Right ventricle myocardium superior (tissue), 1 donor: ENCODE measurements around the gene UCP3. TPM values are rescaled to one million over a fixed set of nuclear protein-coding genes. Genes with fewer than 3 reads are reported as not detected.

Source experiments
- ATAC-seq: fragments of 200-7000 bp; cut with Tn5 transposase; one replicate; pipeline ENCODE4 v1.9.1; 2020; ENCODE audit warnings: mild to moderate bottlenecking; ENCODE audit not compliant: poor library complexity
- DNase-seq: peaks from one replicate; pipeline ENCODE4 v3.0.0-alpha.2; 2020
- intact Hi-C: fragments of 100-400 bp; cut with DNase I; formaldehyde crosslinking; loops from one replicate; pipeline ENCODE4 v1.11.2; 2022
- total RNA-seq: library from RNA; stranded (reverse); fragmentation: NEBNext Ultra II Directional; extraction: Animal tissue kit (Norgen Biotek cat#: 25700); gene quantifications from one replicate; pipeline ENCODE4 v1.2.1, GENCODE V29; 2021
- donor health status: DM: no; HTN: yes; CAD: no; lungs with severe emphysema.

UCP3 gene
- total RNA-seq, 1 donor from 2014 or later, result 17.2 TPM

GRCh38 chr11:73969991-73970800 is 38.7 kb downstream of the UCP3 start:
- DNase-seq, result no peak
- ATAC-seq, result no peak
- intact Hi-C loops, result loop anchor here (10.0 kb wide), 3 partner anchors 55 to 475 kb away; no protein-coding TSS in a partner anchor

DNA sequence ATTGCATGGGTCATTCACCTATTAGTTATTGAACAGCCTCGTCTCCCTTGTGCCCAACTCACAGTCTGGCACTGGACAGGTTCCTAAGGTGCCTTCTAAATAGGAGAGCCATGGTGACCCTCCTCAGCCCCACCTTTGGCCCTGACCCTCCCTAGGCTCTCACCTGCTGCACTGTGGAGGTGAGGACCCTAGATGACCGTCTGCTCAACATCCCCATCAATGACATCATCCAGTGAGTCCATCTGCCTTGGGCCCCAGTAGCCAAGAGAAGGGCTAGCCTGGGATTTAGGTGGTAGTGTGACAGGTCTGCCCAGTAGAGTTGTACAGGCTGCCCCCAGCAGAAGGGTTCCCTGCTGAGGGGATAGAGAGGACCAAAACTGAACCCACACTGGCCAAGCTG is 39.8 kb downstream of the UCP3 start:
- intact Hi-C loops, result loop anchor here (10.0 kb wide), 3 partner anchors 56 to 476 kb away; no protein-coding TSS in a partner anchor
- no peak for ATAC-seq
- no peak for DNase-seq

GRCh38 chr11:73968356-73968966 is 40.4 kb downstream of the UCP3 start:
- ATAC-seq, result no peak
- intact Hi-C loops, result loop anchor here (10.0 kb wide), 3 partner anchors 56 to 476 kb away; no protein-coding TSS in a partner anchor
- DNase-seq, result peak; percentile 30

DNA sequence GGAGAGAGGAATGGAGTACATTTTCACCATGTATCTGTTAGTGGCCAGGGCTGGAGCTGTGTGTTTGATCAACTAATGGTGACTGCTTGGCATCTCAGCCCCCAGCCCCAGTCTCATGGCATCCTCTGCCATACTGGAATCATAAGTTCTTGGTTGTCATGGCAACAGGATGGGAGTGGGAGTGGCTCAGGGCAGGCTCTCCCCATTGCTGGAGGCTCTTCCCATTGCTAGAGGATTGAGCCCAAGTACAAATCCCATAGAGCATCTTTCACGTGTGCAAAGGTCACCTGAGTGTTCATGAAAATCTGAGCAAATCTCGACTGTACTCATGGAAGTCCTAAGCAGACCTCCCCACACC is 43.1 kb downstream of the UCP3 start:
- ATAC-seq (no peak), DNase-seq (no peak)
- intact Hi-C loops, result loop anchor here (10.0 kb wide), 3 partner anchors 59 to 479 kb away; no protein-coding TSS in a partner anchor

DNA sequence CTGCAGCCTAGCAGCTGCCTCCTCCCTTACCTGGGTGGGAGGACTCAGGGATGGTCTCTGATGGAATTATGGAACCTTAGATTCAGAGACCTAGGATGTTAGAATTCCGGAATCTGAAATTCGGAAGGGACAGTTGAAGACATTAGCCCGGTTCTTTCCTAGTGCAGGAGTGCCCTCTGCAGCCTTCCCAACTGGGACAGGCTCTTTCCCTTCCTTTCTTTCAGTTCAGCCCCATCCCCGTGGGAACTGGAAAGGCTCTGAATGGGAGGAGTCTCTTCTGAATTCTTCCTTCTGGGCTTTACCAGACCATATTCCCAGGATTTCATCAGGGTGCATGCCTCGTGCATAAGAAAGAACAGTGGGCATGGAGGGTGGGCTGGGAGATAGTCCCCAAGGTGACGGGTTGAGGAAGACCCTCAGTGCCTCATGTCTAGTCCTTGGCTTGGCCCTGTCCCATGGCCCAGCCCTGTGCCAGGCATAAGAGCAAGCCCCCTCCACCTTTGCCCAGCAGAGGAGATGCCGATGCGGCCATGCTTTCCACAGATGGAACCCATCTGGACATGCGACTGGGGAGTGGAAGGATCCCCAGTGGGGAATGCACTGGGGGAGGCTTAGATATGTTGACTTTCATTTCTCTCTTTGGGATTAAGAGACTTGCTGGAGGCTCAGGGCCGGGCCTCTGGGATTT is 43.7 kb downstream of the UCP3 start:
- peak; percentile 22 for ATAC-seq
- intact Hi-C loops, result loop anchor here (10.0 kb wide), 3 partner anchors 60 to 480 kb away; no protein-coding TSS in a partner anchor
- peak; percentile 29 for DNase-seq

GRCh38 chr11:73963861-73964260 is 45.0 kb downstream of the UCP3 start:
- intact Hi-C loops, result loop anchor here (10.0 kb wide), 3 partner anchors 61 to 481 kb away; no protein-coding TSS in a partner anchor
- ATAC-seq, result peak; percentile 7
- DNase-seq, result peak; percentile 4

GRCh38 chr11:73962101-73962705 is 46.7 kb downstream of the UCP3 start:
- ATAC-seq, result no peak
- no peak for DNase-seq
- intact Hi-C loops, result loop anchor here (10.0 kb wide), 3 partner anchors 63 to 483 kb away; no protein-coding TSS in a partner anchor

DNA sequence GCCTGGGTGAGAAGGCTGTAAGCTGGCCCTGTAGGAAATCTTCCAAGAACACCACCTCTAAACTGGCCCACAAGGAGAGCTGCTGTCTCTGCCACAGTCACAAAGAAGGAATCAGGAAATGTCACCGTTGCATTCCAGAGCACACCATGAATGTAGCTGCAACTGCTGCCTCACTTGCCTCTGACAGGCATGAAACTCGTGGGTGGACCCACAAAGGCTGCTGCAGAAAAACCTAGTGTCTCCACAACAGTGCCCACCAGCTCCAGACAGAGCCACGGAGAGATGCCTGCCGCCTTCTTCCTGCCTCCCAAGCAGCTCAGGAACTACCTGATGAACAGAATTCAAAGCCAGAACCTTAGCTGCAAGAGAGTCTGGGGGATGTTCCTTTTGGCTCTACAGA is 47.6 kb downstream of the UCP3 start:
- intact Hi-C loops, result loop anchor here (10.0 kb wide), 3 partner anchors 63 to 483 kb away; no protein-coding TSS in a partner anchor
- ATAC-seq, result no peak
- peak; percentile 12 for DNase-seq

- intact Hi-C loops, result no loop called here
- peak; percentile 6 for DNase-seq
- no peak for ATAC-seq
These were observed 50.3 kb downstream of the UCP3 start for GRCh38 chr11:73958521-73959141.

GRCh38 chr11:73957654-73958361 is 51.1 kb downstream of the UCP3 start:
- ATAC-seq, result no peak
- peak; percentile 13 for DNase-seq
- intact Hi-C loops, result no loop called here

DNA sequence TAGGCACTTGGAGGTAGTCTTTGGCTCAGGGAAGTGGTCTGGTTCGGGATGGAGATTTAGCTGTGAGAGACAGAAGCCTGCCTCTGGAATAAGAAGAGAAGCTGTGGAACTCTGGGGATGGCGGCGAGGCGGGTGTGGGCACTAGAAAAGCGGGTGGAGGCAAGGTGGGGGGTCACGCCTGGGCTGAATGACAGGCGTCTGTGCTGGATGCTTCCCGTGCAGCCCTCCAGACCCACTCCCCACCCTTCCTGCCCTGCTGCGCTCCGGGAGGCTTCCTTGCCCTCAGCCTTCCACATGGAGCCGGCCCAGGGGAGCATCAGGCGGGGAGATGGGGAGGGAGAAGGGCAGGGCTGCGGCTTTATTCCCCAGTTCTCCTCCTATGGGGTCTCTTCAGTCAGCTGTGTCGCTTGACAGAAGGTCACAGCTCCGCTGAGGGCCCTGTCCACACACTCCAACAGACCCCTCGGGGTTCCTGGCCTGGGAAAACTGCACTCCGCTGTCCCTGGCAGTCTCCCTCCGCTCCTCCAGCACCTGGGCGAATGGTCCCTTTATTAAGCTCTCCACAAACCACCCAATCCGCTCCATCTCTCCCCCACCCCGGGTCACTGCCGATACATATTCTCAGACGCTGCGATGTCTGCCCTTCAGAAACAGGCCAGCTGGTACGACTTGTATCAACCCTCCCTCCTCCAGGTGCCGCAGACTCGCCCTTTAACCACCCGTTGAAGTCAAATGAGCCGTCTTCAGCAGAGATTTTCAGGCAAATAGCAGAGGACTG is 51.8 kb downstream of the UCP3 start:
- intact Hi-C loops, result no loop called here
- DNase-seq (peak; percentile 35), ATAC-seq (no peak)

DNA sequence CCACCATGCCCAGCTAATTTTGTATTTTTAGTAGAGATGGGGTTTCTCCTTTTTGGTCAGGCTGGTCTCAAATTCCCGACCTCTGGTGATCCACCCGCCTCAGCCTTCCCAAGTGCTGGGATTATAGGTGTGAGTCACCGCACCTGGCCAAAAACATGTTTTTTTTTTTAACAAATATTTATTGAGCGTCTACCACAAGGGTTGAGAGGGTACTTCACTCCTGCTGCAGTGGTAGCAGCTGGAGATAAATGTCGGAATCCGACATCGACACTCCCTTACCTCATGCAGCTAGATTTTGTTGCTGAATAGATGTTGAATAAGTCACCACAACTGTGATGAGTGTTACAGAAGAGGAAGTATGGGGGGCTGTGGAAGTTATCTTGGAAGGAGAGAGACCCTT is 57.1 kb downstream of the UCP3 start:
- ATAC-seq, result no peak
- intact Hi-C loops, result no loop called here

GRCh38 chr11:73950869-73951710 is 57.8 kb downstream of the UCP3 start, which contains the start of gene DNAJB13:
TSS of gene DNAJB13 (plus strand) at chr11:73951026. CDS start at chr11:73951070, 44 bp downstream.
- DNase-seq (peak; percentile 30), ATAC-seq (peak; percentile 25)
- intact Hi-C loops, result no loop called here

More for the DNA sequence above, 57.1 kb downstream of the UCP3 start:
- peak; percentile 2 for DNase-seq
